ENCODE results near the gene CDKN1B. TPM values are rescaled to one million over a fixed set of nuclear protein-coding genes. Genes with fewer than 3 reads are reported as not detected.

The CDKN1B gene
- total RNA-seq, 1 experiment from 2014 or later = 33.1 TPM

- CTCF ChIA-PET = no interaction called here
- no peak overlapping the region for H3K4me2 ChIP-seq (ENCODE audit: low read length)
- no peak overlapping the region for H3K9ac ChIP-seq (ENCODE audit: low read length)
- no peaks in the 10 kb centered on the region for H3K27me3 ChIP-seq (ENCODE audit: insufficient read depth, low read length)
- H3K9me2 ChIP-seq (ENCODE audit: insufficient read depth) = no peaks in the 10 kb centered on the region
- H3K9me3 ChIP-seq (ENCODE audit: control insufficient read depth in 1 of 2, insufficient read depth in 1 of 2, low read depth in 1 of 2, low read length in 2 of 2) = no peaks in the 10 kb centered on the region
- DNase-seq (ENCODE audit: low read depth, low spot score) (no peak), ATAC-seq (no peak)
- H3K27ac ChIP-seq (ENCODE audit: low read depth, low read length) = no peak overlapping the region
- H3K36me3 ChIP-seq (ENCODE audit: control insufficient read depth in 1 of 2, insufficient read depth in 2 of 2, low read length in 2 of 2) = no peaks in the 10 kb centered on the region
- H3K79me2 ChIP-seq (ENCODE audit: insufficient read depth, low read length) = no peaks in the 10 kb centered on the region
- POLR2A ChIA-PET = no interaction called here
- no peak overlapping the region for H3K4me3 ChIP-seq (replicated peaks in 1 of 2; ENCODE audit: low read depth in 1 of 2, low read length in 2 of 2)
- BruUV-seq (replicated peaks) = no TSS peak
- no peaks in the 10 kb centered on the region for H3K4me1 ChIP-seq (ENCODE audit: control insufficient read depth in 1 of 2, insufficient read depth in 2 of 2, low read length in 2 of 2)
- RAD21 ChIA-PET (ENCODE audit: low non-redundant PET in 1 of 2, low total read pairs in 2 of 2, uncharacterized antibody in 2 of 2, unreplicated experiment in 2 of 2) = no interaction called here
- H4K20me1 ChIP-seq (ENCODE audit: insufficient read depth) = no peaks in the 10 kb centered on the region
- intact Hi-C loops (cut with micrococcal nuclease) = no loop called here
- TF ChIP-seq ZNF274 (IDR thresholded peaks at IDR 0.05; ENCODE audit: low read depth, low read length) (no peak), YY1 (IDR thresholded peaks at IDR 0.05; ENCODE audit: extremely low read depth, insufficient replicate concordance, low read depth, low read length) (no peak), EZH2 (IDR thresholded peaks at IDR 0.05) (no peak), POLR2A (IDR thresholded peaks at IDR 0.05; ENCODE audit: borderline replicate concordance, extremely low read depth, insufficient read depth, insufficient read length) (no peak), TCF7L2 (IDR thresholded peaks at IDR 0.05; ENCODE audit: borderline replicate concordance, extremely low read depth, insufficient read depth, insufficient read length) (no peak), JUND (IDR thresholded peaks at IDR 0.05) (no peak), ZFX (IDR thresholded peaks at IDR 0.05) (no peak), REST (IDR thresholded peaks at IDR 0.05; ENCODE audit: low read depth) (no peak), SIN3A (IDR thresholded peaks at IDR 0.05; ENCODE audit: low read depth) (no peak), EZH2phosphoT487 (IDR thresholded peaks at IDR 0.05; ENCODE audit: borderline replicate concordance) (no peak), SP1 (IDR thresholded peaks at IDR 0.05; ENCODE audit: low read depth) (no peak), SRF (IDR thresholded peaks at IDR 0.05; ENCODE audit: low read depth) (no peak), MAX (IDR thresholded peaks at IDR 0.05) (no peak), CTCF (IDR thresholded peaks at IDR 0.05 in 2 of 3, conservative IDR thresholded peaks at IDR 0.05 in 1 of 3; ENCODE audit: borderline replicate concordance in 1 of 3, insufficient read depth in 1 of 3, low read depth in 2 of 3, low read length in 2 of 3) (no peak), RAD21 (IDR thresholded peaks at IDR 0.05; ENCODE audit: low read depth) (no peak), CEBPB (IDR thresholded peaks at IDR 0.05; ENCODE audit: low read depth) (no peak), EGR1 (IDR thresholded peaks at IDR 0.05; ENCODE audit: low read depth) (no peak), ATF3 (IDR thresholded peaks at IDR 0.05) (no peak)
- H2AFZ ChIP-seq (ENCODE audit: low read depth, low read length, poor library complexity, severe bottlenecking) = no peak overlapping the region
Measured at GRCh38 chr12:12683725-12684124, 33.4 kb upstream of the CDKN1B start.
